Measurements from ENCODE around the gene L2HGDH.
"Not testable (repeated sequence)": the region's sequence is repeated elsewhere in the genome, so short reads cannot be mapped to it uniquely, and the experiment has no call there.

The L2HGDH gene

DNA sequence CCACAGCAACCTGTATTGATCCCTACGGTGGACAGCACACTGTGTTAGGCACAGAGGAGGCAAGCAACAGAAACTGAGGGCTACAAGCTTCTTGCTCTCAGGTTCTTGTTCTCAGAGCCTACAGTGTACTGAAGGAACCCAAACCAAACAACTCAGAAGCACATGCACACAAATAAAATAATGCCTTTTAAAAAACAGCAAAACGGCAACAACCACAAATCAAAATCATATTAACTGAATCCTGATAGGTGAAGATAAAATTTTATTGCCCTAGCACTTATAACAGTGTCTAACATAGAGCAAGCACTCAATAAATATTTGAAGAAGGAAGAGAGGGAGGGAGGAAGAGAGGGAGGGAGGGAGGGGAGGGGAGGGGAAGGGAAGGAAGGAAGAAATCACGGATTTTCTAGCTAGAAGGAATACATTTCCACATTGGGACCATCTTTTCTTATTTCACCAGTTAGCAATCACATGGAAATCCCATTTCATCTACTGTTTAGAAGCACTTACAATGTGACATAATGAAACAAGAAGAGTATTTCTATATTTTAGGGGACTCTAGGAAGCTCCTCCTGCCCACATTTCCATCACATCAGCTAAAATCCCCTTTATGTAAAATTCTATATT lies 27.3 kb upstream of the L2HGDH start:
- no peak for DNase-seq (ENCODE audit: low spot score)

DNA sequence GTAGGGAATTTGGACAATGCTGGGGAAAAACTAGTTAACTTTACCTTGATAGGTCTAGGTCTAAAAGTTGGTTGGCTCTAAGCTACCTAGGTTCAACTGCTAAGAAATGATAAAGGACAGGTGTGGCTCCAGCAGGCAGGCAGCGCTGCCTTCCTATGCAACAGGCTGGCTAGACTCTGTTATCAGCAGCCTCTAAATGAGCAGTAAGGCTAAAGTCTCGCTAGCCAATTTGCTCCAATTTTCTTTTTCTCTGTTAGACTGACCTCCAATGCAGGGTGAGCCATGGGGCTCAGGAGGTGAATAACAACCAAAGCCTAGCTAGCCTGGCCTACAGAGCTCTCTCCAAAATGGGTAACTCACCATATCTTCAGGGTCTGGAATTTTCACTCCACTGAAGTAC lies 26.6 kb upstream of the L2HGDH start:
- no peak for DNase-seq (ENCODE audit: low spot score)

DNA sequence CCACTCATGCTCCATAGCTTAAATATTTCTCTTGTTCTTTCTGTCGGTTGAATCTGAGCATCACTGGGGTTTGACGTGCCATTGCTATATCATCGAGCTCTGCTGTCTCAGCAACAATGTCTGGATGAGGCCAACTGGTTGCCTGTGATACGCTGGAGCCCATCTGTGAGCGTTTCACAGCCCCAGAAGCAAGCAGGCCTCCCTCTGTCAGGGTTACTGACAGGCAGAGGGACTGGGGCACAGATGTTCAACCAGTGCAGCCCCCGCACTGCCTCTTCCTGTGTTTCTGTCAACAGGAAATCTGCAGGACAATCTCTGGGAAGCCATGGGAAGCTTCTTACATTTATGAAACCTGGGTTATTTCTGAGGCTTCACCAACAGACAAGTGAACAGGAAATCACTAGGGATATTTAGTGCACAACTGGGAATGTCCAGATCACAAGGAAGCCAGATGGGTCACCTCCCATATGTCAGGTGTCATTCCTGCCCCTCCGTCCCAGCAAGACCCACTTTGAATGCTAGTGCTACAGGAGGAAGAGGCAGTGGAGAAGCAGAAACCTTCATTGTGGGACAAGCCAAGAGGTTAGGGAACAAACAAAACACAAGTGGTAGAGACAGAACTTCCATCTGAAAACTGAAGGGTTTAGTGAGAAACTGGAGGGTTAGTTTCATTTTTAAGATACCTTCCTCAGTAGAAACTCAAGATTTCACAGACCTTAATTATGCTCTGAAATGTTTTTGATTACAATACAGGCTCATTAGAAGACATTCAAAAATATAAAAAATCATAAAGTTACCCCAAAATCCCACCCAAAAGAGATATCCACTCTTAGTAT lies 24.2 kb upstream of the L2HGDH start:
- no peak for DNase-seq (ENCODE audit: low spot score)

DNA sequence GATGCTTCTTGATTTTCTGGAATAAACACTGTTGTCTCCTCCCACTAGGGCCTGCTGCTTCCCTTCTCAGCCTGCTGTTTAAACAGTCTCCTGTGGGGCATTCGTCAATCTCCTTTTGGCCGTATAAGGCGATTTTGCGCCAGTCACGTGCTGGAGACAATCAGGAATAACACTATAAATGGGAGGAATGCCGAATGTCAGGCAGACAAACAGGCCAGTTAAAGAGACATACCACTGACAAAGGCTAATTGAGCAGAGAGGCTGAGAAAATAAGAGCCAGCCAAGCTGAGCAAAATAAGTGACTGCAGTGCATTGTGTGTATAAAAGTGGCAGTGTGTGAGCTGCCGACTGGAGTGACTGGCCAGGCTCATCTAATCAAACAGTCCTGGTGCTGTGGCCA lies 23.4 kb upstream of the L2HGDH start:
- DNase-seq (ENCODE audit: low spot score), result no peak

DNA sequence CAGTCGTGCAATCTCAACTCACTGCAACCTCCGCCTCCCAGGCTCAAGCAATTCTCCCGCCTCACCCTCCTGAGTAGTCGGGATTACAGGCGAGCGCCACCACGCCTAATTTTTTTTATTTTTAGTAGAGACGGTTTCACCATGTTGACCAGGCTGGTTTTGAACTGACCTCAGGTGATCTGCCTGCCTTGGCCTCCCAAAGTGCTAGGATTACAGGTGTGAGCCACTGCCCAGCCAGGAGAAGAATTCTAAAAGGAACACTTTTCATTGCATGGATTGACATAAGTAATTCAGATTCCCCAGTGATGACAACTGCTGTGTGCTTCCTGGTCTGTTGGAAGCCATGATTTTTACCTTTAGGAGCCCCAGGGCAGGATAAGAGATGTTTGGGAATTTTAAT lies 22.2 kb upstream of the L2HGDH start:
- DNase-seq (ENCODE audit: low spot score), result no peak

DNA sequence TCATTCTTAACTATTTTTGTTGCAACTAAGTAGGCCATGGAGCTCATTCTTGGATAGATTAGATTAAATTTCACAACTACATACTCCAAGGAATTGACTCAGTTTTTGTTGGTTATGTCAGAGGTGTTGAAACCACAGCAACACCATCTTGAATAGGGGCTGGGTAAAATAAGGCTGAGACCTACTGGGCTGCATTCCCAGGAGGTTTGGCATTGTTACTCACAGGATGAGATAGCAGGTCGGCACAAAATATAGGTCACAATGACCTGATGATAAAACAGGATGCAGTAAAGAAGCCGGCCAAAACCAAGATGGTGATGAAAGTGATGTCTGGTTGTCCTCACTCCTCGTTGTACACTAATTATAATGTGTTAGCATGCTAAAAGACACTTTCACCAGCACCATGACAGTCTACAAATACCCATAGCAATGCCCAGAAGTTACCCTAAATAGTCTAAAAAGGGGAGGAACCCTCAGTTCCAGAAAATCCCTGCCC lies 21.0 kb upstream of the L2HGDH start:
- no peak for DNase-seq (ENCODE audit: low spot score)

DNA sequence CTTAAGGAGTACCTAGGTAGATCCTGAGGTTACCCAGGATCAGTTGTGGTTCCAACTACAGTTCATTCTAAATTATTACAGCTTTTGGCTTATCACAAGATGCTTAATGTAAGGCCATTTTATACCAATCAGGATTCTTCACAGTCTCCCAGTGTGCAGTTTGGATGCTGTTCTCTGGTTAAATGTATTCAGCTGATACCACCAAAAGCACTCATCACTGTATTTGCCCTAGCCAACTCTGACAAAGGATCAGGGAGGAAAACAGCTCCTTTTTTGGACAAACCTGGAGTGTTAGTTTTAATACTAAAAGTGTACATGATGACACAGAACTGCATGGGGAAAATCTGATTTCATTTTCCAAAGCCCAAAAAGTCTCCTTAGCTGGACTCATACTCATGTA lies 19.6 kb upstream of the L2HGDH start:
- DNase-seq (ENCODE audit: low spot score), result no peak

DNA sequence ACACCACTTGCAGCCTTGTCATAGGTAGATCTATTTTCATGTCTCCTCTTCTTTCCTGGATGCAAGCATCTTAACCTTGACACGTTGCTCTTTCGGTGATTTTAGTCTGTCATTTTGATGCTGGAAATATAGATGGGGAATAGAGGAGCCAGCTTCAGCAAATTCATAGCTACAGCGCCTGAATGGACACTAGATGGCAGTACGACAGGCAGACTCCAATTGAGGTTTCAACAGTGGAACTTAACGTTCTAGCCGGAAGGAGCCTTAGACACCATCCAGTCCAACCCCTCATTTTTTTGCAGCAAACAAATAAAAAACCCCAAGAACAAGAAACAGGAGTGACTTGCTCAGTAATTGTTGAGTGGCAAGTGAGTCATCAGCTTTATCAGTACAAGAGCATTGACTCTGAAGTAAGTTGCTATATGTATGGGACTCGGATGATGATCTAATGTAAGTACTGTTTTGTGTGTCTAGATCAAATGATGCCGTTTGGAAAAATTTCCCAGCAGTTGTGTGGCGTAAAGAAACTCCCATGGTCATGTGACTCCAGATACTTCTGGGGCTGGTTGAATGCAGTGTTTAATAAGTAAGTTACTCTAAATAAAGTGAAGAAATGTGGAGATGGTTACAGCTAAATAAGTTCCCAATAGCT lies 9.1 kb upstream of the L2HGDH start:
- DNase-seq (ENCODE audit: low spot score), result peak; percentile 91

DNA sequence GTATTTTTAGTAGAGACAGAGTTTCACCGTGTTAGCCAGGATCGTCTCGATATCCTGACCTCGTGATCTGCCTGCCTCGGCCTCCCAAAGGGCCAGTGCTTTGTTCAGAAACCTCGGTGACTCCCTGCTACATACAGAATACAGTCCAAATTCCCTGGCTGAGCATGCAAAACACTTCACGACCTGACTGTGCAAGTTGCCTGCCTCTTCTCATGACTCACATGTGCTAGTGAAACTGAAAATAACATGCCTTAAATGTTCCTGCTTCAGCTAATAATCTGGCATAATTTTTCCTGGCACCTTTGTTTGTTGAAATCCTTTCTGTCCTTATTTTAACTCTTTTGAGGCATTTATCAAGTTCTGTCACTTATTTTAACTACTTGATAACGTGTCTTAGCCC lies 8.3 kb upstream of the L2HGDH start:
- DNase-seq (ENCODE audit: low spot score), result no peak

DNA sequence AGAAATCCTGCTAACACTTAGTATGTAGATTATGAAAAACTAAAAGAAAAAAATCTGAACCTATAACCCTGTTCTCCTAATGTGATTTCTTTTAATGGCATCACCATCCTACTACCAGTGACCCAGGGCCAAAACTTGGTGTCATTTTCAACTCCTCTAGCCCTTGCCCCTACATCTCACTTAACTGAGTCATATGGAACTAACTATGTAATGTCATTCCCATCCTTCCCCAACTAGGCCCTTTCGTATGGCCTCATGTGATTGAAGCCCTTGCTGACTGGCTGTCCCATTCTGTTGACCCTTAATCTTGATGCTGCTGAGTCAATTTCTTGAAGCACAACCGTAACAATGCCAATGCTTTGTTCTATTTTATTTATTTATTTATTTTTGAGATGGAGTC lies 7.7 kb upstream of the L2HGDH start:
- no peak for DNase-seq (ENCODE audit: low spot score)

DNA sequence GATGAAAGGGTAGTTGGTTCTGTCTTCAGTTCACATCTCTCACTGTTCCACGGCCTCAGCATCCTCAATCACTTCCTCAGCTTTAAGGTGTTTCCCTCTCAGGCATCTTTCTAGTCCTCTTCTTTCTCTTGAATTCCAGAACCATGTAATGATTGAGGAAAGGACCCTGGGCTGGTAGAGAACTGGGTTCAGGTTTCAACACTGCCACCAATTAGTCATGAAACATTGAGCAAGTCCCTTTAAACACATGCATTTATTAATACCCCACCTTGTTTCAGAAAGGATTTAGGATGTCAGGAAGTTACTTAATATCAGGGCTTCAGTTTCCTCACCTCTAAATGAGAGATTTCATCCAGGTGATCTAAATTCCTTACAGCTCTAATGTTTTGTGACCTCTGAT lies 7.3 kb upstream of the L2HGDH start:
- no peak for DNase-seq (ENCODE audit: low spot score)

DNA sequence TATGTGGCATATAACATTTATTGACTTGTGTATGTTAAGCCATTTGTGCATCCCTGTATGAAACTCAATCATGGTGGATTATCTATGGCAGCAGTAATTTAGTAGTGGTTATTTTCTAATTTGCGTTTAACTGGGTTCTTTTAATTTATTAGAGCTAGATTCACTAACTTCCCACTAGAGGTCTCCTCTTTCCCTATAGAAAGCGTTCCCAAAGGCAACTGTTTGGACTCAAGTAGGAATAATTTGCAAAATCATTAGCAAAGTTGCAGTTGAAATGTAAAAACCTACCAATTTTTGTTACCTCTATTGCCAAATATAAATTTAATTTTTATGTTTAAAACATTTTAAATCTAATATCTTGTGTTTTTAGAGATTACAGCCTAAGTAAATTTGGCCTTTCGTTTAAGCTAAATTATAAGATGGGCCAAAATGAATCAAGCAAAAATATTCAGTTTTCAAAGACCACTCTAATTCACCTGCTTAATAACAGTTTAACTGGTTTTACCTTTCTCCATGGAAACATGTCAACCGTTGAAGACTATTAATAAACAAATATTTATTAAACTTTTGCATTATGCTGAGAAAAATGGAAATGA lies 6.1 kb upstream of the L2HGDH start:
- peak; percentile 36 for DNase-seq (ENCODE audit: low spot score)

DNA sequence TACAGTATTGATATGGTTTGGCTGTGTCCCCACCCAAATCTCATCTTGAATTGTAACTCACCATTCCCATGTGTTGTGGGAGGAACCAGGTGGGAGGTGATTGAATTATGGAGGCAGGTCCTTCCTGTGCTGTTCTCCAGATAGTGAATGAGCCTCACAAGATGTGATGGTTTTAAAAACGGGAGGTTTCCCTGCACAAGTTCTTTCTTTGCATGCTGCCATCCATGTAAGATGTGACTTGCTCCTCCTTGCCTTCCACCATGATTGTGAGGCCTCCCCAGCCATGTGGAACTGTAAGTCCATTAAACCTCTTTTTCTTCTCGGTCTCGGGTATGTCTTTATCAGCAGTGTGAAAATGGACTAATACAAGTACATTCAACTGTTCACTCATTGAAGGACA lies 2.1 kb upstream of the L2HGDH start:
- DNase-seq (ENCODE audit: low spot score), result not testable (repeated sequence)

DNA sequence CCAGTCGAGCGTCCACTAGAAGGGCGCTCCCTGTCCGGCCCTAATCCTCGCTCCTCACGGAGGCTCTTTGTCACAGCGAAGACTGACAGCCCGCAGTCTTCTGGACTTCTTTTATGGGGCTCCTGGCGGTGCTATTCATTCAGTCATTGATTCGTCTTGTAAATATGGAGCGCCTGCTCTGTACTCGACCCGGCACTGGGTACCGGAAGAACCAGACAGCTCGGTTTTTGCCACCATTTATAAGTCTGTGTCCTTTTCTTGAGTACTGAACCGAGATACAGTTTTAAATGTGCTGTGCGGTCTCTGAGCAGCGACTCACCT lies 665 bp upstream of the L2HGDH start:
- peak; percentile 49 for DNase-seq (ENCODE audit: low spot score)

DNA sequence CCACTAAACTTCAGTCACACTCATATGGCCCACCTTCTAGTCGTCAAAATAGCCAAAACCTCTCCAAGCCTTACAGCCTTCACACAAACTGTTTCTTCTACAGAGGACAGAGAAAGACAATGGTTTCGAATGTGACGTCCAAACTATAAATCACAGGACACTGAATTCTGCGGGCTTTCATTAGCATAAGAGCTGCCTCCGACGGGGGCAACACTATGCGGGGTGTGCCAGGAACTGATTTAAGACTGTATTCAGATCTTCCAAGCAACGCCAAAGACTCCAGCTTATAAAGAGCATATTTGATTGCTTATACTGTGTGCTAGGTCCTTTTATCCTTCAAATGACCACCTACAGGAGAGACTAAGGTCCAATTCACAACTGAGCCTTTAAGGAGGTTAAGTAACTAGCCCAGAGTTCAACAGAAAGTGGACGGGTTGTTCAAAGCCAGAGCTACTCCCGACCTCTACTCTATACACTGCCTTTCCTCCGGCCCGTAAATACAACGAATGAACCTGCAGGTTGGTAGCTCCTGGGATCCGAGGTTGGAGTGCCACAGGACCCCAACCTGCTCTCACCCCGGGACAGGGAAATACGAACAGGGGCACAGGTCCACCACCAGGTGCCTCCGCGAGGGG lies 575 bp downstream of the L2HGDH start:
- DNase-seq (ENCODE audit: low spot score), result no peak

DNA sequence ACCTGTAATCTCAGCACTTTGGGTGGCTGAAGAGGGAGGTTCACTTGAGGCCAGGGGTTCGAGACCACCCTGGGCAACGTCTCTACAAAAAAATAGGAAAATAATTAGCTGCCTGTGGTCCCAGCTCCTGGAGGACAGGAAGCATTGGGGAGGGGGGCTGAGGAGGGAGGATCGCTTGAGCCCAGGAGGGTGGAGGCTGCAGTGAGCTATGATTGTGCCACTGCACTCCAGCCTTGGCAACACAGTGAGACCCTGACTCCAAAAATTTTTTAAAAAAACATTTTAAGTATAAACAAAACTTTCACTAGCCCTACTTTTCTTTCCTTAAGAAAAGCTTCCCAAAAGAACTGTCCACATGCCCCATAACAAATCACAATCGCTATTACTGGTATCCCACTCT lies 1.6 kb downstream of the L2HGDH start:
- DNase-seq (ENCODE audit: low spot score), result no peak

DNA sequence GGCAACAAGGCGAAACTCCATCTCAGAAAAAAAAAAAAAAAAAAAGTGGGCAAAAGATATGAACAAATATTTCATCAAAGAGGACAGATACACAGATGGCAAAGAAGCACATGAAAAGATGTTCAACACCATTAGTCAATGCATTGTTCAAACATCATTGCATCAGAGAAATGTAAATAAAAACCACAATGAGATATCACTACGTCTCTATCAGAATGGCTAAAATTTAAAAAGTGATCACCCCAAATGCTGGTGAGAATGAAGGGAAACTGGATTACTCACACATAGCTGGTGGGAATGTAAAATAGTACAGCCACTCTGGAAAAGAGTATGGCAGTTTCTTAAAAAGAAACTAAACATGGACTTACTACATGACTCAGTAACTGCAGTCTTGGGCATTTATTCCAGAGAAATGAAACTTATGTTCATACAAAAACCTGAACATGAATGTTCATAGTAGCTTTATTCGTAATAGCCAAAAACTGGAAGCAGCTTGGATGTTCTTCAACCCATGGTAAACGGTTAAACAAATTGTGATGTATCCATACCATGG lies 3.6 kb downstream of the L2HGDH start:
- no peak for DNase-seq (ENCODE audit: low spot score)

DNA sequence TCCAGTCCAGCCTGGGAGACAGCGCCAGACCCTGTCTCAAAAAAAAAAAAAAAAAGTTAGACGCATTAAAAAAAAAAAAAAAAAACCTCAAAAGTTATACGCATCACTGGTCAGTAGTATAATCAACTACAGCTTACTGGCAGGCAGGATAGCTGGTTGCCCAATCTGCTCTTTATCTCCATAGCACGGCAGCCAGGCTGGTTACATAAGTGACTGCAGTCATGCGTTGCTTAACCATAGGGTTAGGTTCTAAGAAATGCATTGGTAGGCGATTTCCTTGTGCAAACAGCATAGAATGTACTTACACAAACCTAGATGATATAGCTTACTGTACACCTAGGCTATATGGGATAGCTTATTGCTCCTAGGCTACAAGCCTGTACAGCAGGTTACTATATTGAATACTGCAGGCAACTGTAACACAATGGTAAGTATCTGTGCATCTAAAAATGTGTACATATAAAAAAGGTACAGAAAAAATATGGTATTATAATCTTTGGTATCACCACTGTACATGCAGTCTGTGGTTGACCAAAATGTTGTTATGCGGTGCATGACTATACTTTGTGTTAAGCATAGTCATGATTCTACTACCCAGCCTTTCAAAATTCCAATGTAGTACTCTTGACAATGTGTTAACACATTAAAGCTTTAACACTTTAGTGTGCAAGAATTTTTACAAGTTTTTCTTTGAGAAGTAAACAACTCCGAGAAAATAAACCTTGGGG lies 8.1 kb downstream of the L2HGDH start:
- DNase-seq (ENCODE audit: low spot score), result no peak

DNA sequence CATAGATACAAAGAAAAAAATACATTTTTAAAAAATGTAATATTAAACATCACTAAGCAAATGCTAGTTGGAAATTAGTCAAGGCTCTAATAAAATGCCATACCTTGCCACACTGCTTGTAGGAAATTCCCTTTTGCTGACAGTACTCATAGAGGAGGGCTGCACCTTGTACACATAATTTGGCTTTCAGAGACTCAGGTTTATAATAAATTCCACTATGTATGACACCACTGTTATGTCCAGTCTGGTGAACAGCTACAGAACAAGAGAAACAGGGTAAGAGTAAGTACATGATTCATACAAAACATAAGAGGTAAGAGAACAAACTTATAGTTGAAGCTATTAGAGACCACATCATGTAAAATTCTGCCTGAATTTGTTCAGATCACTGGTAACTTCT lies 10.1 kb downstream of the L2HGDH start:
- DNase-seq (ENCODE audit: low spot score), result no peak

DNA sequence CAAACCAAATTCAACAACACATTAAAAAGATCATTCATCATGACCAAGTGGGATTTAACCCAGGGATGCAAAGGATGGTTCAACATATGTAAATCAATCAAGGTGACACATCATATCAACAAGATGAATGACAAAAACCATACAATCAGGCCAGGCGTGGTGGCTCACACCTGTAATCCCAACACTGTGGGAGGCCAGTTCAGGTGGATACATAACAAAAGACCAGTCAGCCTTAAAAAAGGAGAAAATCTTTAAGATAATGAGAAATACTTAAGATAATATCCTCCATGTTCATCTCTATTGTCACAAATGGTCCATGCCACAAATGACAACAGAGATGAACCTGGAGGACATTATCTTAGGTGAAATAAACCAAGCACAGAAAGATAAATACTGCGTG lies 12.4 kb downstream of the L2HGDH start:
- DNase-seq (ENCODE audit: low spot score), result no peak

DNA sequence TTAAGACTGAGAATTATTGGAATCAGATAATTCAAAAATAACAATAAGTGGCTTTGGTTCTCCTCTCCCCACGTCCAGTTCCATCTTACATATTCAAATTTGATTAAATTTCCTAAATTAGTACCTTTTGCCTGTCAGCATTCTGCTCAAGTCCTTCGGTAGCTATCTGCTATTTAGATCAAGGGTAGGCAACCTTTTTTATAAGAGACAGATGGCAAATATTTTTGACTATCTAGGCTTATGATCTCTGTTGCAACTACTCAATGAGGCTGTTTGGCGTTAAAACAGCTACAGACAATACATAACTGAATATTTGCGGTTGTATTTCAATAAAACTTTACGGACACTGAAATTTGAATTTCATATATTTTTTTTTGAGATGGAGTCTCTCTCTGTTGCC lies 21.7 kb downstream of the L2HGDH start:
- DNase-seq (ENCODE audit: low spot score), result no peak

DNA sequence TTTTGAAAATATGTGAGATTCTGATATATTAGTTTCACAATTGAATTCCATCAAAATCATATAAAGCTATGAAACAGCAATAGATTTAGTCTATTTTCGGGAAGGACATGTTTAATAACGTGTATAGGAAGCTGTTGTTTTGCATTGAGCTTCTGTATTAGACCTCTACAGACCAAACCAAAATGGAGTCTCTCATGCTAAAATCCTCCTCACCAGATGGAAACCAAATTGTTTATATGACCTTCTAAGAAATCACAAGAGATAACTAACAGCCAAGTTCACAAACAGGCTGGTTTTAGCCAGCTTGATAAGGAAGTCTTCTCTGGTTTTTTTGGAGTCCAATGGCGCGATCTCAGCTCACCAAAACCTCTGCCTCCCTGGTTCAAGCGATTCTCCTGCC lies 23.9 kb downstream of the L2HGDH start:
- DNase-seq (ENCODE audit: low spot score), result no peak
